ENCODE measurements around the gene DNAJC13. TPM values are rescaled to one million over a fixed set of nuclear protein-coding genes. Genes with fewer than 3 reads are reported as not detected.
A peak's percentile ranks its signal among the peaks of the same experiment; 100 is the strongest.

DNAJC13 gene
- total and polyA plus RNA-seq, 4 donors: 12.0 to 70.4 (median 32.9) TPM

GRCh38 chr3:132416161-132416560 lies 1.1 kb upstream of the DNAJC13 start:
- intact Hi-C loops (cut with DNase I): loop anchor here in 1 of 2 donors (5.0 kb wide), 1 partner anchor 36 kb away; no protein-coding TSS in a partner anchor
- H3K9me3 ChIP-seq (ENCODE audit: control insufficient read depth, low read length): no peaks in the 10 kb centered on the region
- DNase-seq: no peak
- WGBS, 2 donors: 68% methylated on average over 4 of the region's 4 CpGs
- peaks cover 0 to 3% of the 10 kb centered on the region in 2 donors for H3K4me1 ChIP-seq (ENCODE audit: control insufficient read depth in 1 of 2, insufficient read depth in 2 of 2, low read length in 2 of 2)
- ATAC-seq (ENCODE audit: low FRiP score): no peak
- H3K36me3 ChIP-seq (ENCODE audit: control insufficient read depth in 1 of 2, insufficient read depth in 2 of 2, low read length in 1 of 2): no peaks in the 10 kb centered on the region
- no peak overlapping the region for H3K4me3 ChIP-seq (ENCODE audit: low read length in 2 of 2)
- H3K27me3 ChIP-seq (ENCODE audit: control insufficient read depth in 1 of 2, insufficient read depth in 2 of 2, low read length in 1 of 2): no peaks in the 10 kb centered on the region
- no peak overlapping the region for H3K27ac ChIP-seq (ENCODE audit: low read depth in 1 of 2, low read length in 2 of 2)

GRCh38 chr3:132417695-132418411 lies 551 bp downstream of the DNAJC13 start:
- Histone ChIP-seq H3K4me1 (ENCODE audit: control insufficient read depth in 1 of 2, insufficient read depth in 2 of 2, low read length in 2 of 2) (peaks cover 2 to 3% of the 10 kb centered on the region in 2 donors), H3K27ac (ENCODE audit: low read depth in 1 of 2, low read length in 2 of 2) (peak overlapping the region; percentile 41 to 44), H3K36me3 (ENCODE audit: control insufficient read depth in 1 of 2, insufficient read depth in 2 of 2, low read length in 1 of 2) (no peaks in the 10 kb centered on the region), H3K4me3 (ENCODE audit: low read length in 2 of 2) (peak overlapping the region; percentile 80 to 92), H3K27me3 (ENCODE audit: control insufficient read depth in 1 of 2, insufficient read depth in 2 of 2, low read length in 1 of 2) (no peaks in the 10 kb centered on the region), H3K9me3 (ENCODE audit: control insufficient read depth, low read length) (no peaks in the 10 kb centered on the region)
- ATAC-seq (ENCODE audit: low FRiP score) (peak; percentile 53), DNase-seq (peak; percentile 72 to 80)
- WGBS, 2 donors: 0% methylated on average over 24 to 28 of the region's 28 CpGs
- intact Hi-C loops (cut with DNase I): loop anchor here in 1 of 2 donors (5.0 kb wide), 1 partner anchor 34 kb away; no protein-coding TSS in a partner anchor

DNA sequence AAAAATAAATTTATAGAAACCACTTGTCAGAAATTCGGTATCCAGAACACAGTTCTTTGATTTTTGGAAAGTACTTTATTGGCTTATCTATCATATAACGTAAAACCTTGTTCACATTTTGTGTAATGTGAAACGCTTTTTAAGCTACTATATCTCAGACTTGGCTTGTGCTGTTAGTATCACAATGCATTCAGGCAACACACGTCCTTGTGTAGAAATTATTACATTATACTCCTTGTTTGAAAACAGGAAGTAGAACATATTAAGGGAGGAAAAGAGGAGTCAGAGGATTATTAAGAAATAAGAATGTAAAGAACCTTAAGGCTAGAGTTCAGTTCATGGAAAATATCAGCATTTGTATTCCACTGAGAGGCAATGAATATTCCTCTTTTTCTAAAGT lies 1.6 kb downstream of the DNAJC13 start:
- ATAC-seq (ENCODE audit: low FRiP score) (no peak), DNase-seq (no peak)
- Histone ChIP-seq H3K9me3 (ENCODE audit: control insufficient read depth, low read length) (no peaks in the 10 kb centered on the region), H3K4me1 (ENCODE audit: control insufficient read depth in 1 of 2, insufficient read depth in 2 of 2, low read length in 2 of 2) (peaks cover 2 to 3% of the 10 kb centered on the region in 2 donors), H3K36me3 (ENCODE audit: control insufficient read depth in 1 of 2, insufficient read depth in 2 of 2, low read length in 1 of 2) (no peaks in the 10 kb centered on the region), H3K27me3 (ENCODE audit: control insufficient read depth in 1 of 2, insufficient read depth in 2 of 2, low read length in 1 of 2) (no peaks in the 10 kb centered on the region), H3K27ac (ENCODE audit: low read depth in 1 of 2, low read length in 2 of 2) (no peak overlapping the region), H3K4me3 (ENCODE audit: low read length in 2 of 2) (no peak overlapping the region)
- 8% methylated on average over 4 of the region's 4 CpGs for WGBS, 2 donors
- intact Hi-C loops (cut with DNase I): loop anchor here in 1 of 2 donors (5.0 kb wide), 1 partner anchor 33 kb away; no protein-coding TSS in a partner anchor

GRCh38 chr3:132421832-132422231 lies 4.5 kb downstream of the DNAJC13 start:
- Histone ChIP-seq H3K36me3 (ENCODE audit: control insufficient read depth in 1 of 2, insufficient read depth in 2 of 2, low read length in 1 of 2) (no peaks in the 10 kb centered on the region), H3K27me3 (ENCODE audit: control insufficient read depth in 1 of 2, insufficient read depth in 2 of 2, low read length in 1 of 2) (no peaks in the 10 kb centered on the region), H3K9me3 (ENCODE audit: control insufficient read depth, low read length) (no peaks in the 10 kb centered on the region), H3K4me3 (ENCODE audit: low read length in 2 of 2) (no peak overlapping the region), H3K27ac (ENCODE audit: low read depth in 1 of 2, low read length in 2 of 2) (no peak overlapping the region), H3K4me1 (ENCODE audit: control insufficient read depth in 1 of 2, insufficient read depth in 2 of 2, low read length in 2 of 2) (peaks cover 2 to 3% of the 10 kb centered on the region in 2 donors)
- ATAC-seq (ENCODE audit: low FRiP score) (no peak), DNase-seq (no peak)
- 36 to 41% methylated on average over 4 of the region's 4 CpGs for WGBS, 2 donors
- intact Hi-C loops (cut with DNase I): no loop called here

- H3K9me3 ChIP-seq (ENCODE audit: control insufficient read depth, low read length): no peaks in the 10 kb centered on the region
- no peak overlapping the region for H3K27ac ChIP-seq (ENCODE audit: low read depth in 1 of 2, low read length in 2 of 2)
- H3K4me3 ChIP-seq (ENCODE audit: low read length in 2 of 2): no peak overlapping the region
- peaks cover 2 to 3% of the 10 kb centered on the region in 2 donors for H3K4me1 ChIP-seq (ENCODE audit: control insufficient read depth in 1 of 2, insufficient read depth in 2 of 2, low read length in 2 of 2)
- no peak for ATAC-seq (ENCODE audit: low FRiP score)
- no peak for DNase-seq
- no peaks in the 10 kb centered on the region for H3K36me3 ChIP-seq (ENCODE audit: control insufficient read depth in 1 of 2, insufficient read depth in 2 of 2, low read length in 1 of 2)
- 97% methylated on average over 1 of the region's 1 CpG for WGBS, 2 donors
- H3K27me3 ChIP-seq (ENCODE audit: control insufficient read depth in 1 of 2, insufficient read depth in 2 of 2, low read length in 1 of 2): no peaks in the 10 kb centered on the region
- intact Hi-C loops (cut with DNase I): no loop called here
Observed at GRCh38 chr3:132422531-132422930, 5.2 kb downstream of the DNAJC13 start.

- ATAC-seq (ENCODE audit: low FRiP score) (no peak), DNase-seq (no peak)
- H3K4me3 ChIP-seq (ENCODE audit: low read length in 2 of 2): no peak overlapping the region
- H3K4me1 ChIP-seq (ENCODE audit: control insufficient read depth in 1 of 2, insufficient read depth in 2 of 2, low read length in 2 of 2): no peaks in the 10 kb centered on the region
- no peaks in the 10 kb centered on the region for H3K36me3 ChIP-seq (ENCODE audit: control insufficient read depth in 1 of 2, insufficient read depth in 2 of 2, low read length in 1 of 2)
- H3K27ac ChIP-seq (ENCODE audit: low read depth in 1 of 2, low read length in 2 of 2): no peak overlapping the region
- no peaks in the 10 kb centered on the region for H3K9me3 ChIP-seq (ENCODE audit: control insufficient read depth, low read length)
- no peaks in the 10 kb centered on the region for H3K27me3 ChIP-seq (ENCODE audit: control insufficient read depth in 1 of 2, insufficient read depth in 2 of 2, low read length in 1 of 2)
- 69 to 70% methylated on average over 2 of the region's 2 CpGs for WGBS, 2 donors
- intact Hi-C loops (cut with DNase I): no loop called here
Observed at GRCh38 chr3:132432639-132433038, 15.3 kb downstream of the DNAJC13 start.

DNA sequence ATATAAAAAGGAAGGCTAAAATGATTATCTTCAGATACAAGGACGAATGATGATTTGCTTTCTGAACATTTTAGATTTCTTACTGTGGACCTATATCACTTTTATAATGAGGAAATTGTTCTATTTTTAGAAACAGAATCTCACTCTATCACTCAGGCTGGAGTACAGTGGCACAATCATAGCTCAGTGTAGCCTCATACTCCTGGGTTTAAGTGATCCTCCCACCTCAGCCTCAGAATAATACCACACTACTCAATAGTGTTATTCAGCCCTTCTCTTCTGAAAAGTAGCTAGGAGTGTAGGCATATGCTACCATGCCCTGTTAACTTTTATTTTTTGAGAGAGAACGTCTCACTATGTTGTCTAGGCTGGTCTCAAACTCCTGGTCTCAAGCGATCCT lies 15.8 kb downstream of the DNAJC13 start:
- Histone ChIP-seq H3K27me3 (ENCODE audit: control insufficient read depth in 1 of 2, insufficient read depth in 2 of 2, low read length in 1 of 2) (no peaks in the 10 kb centered on the region), H3K9me3 (ENCODE audit: control insufficient read depth, low read length) (no peaks in the 10 kb centered on the region), H3K36me3 (ENCODE audit: control insufficient read depth in 1 of 2, insufficient read depth in 2 of 2, low read length in 1 of 2) (no peaks in the 10 kb centered on the region), H3K4me1 (ENCODE audit: control insufficient read depth in 1 of 2, insufficient read depth in 2 of 2, low read length in 2 of 2) (no peaks in the 10 kb centered on the region), H3K4me3 (ENCODE audit: low read length in 2 of 2) (no peak overlapping the region), H3K27ac (ENCODE audit: low read depth in 1 of 2, low read length in 2 of 2) (no peak overlapping the region)
- ATAC-seq (ENCODE audit: low FRiP score) (no peak), DNase-seq (no peak)
- WGBS, 2 donors: 92 to 97% methylated on average over 3 of the region's 3 CpGs
- intact Hi-C loops (cut with DNase I): no loop called here

DNA sequence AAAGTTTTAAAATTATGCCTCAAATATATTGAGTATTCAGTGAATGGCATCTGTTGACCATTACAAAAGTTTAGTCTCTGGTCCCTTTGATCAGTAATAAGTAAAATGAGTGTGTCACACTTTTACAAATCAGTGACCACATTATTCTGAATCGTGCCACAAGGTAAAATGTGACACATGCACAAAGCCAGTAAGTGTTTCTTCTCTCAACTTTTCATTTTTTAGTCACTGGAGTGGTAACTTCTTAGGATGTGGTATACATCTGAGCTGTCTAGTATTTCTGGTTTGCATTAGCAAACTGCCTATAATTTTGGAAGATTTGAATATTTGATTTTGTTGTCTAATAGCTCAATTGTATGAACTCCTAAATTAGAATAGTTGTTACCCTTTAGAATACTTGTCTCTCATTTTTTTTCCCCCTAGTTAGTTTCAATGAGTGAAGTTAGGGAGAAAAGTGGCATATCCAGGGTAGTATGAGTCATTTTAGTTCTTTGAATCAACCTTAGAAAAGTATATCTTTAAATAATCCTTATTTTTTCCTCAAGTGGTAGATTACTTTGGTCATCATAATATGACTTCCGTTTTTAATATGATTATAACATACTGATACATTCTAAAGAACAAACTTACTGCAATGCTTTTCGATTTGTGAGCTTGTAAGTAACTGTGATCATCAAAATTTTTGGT lies 18.1 kb downstream of the DNAJC13 start:
- Histone ChIP-seq H3K4me3 (ENCODE audit: low read length in 2 of 2) (no peak overlapping the region), H3K9me3 (ENCODE audit: control insufficient read depth, low read length) (no peaks in the 10 kb centered on the region), H3K36me3 (ENCODE audit: control insufficient read depth in 1 of 2, insufficient read depth in 2 of 2, low read length in 1 of 2) (no peaks in the 10 kb centered on the region), H3K4me1 (ENCODE audit: control insufficient read depth in 1 of 2, insufficient read depth in 2 of 2, low read length in 2 of 2) (no peaks in the 10 kb centered on the region), H3K27me3 (ENCODE audit: control insufficient read depth in 1 of 2, insufficient read depth in 2 of 2, low read length in 1 of 2) (no peaks in the 10 kb centered on the region), H3K27ac (ENCODE audit: low read depth in 1 of 2, low read length in 2 of 2) (no peak overlapping the region)
- 86 to 87% methylated on average over 3 of the region's 3 CpGs for WGBS, 2 donors
- ATAC-seq (ENCODE audit: low FRiP score) (no peak), DNase-seq (no peak)
- intact Hi-C loops (cut with DNase I): no loop called here
